B cell (primary cell): Measurements from ENCODE around the gene PPAN.

Experiments used
- EZH2 ChIP-seq: IDR thresholded peaks from 2 replicates; pipeline ENCODE4 v1.6.1; 2012; ENCODE audit warnings: borderline replicate concordance, low read depth, mild to moderate bottlenecking, moderate library complexity, low read length; ENCODE audit not compliant: insufficient read depth, poor library complexity, severe bottlenecking
- TF ChIP-seq, protein P1 (sequence below): fragments of 200-600 bp; IDR thresholded peaks from one replicate; pipeline ENCODE4 v1.8.0; 2022; ENCODE audit warnings: antibody characterized with exemption, mild to moderate bottlenecking

DNA sequence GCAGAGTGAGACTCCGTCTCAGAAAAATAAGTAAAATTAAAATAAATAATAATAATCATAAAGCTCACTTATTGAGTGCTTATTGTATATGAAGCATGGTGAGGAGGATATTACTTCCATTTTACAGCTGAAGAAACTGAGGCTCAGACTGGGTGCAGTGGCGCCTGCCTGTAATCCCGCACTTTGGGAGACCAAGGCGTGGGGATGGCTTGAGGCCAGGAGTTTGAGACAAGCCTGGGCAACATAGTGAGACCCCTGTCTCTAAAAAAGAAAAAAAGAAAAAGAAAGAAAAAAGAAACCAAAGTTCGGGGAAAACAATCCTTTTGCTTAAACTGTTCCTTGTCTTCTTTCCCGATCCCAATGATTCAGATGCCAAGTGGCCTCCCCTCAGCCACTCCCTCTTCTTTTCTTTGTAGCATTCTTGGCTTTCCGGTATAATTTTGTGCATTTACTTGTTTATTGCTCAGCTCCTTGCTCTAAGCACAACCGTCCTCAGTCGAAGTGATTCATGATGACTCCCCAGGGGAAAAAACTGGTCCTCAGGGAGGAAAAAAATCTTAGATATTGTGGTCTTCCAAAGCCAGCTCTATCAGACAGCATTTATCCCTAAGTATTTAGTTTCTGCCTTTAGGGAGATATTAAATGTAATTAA is 14.5 kb downstream of the PPAN start:
- TF ChIP-seq, protein P1, sequence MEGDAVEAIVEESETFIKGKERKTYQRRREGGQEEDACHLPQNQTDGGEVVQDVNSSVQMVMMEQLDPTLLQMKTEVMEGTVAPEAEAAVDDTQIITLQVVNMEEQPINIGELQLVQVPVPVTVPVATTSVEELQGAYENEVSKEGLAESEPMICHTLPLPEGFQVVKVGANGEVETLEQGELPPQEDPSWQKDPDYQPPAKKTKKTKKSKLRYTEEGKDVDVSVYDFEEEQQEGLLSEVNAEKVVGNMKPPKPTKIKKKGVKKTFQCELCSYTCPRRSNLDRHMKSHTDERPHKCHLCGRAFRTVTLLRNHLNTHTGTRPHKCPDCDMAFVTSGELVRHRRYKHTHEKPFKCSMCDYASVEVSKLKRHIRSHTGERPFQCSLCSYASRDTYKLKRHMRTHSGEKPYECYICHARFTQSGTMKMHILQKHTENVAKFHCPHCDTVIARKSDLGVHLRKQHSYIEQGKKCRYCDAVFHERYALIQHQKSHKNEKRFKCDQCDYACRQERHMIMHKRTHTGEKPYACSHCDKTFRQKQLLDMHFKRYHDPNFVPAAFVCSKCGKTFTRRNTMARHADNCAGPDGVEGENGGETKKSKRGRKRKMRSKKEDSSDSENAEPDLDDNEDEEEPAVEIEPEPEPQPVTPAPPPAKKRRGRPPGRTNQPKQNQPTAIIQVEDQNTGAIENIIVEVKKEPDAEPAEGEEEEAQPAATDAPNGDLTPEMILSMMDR: no peak
- TF ChIP-seq EZH2: no peak
